GM19043 (cell line): Measurements from ENCODE around the gene TTC7B.

Source experiments
- ATAC-seq: cut with Tn5 transposase; IDR thresholded peaks from one replicate; pipeline ENCODE4 v1.9.1; 2021; ENCODE audit warnings: low read depth; ENCODE audit not compliant: unreplicated experiment

The TTC7B gene

DNA sequence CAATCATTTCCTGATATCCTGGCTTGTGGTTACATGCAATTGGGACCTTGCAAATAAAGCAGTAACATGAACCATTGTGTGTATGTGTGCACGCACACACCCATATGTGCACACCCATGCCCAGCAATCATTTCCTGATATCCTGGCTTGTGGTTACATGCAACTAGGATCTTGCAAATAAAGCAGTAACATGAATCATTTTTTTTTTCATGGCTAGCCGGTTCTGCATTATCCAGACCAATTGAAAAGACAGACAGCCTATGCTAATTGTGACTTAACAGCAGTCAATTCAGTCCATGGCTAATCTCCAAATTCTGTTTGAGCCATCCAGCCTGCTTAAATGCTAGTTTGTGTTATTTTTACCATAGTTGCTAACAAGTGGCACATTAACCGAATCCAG lies 134.3 kb downstream of the TTC7B start:
- no peak for ATAC-seq

DNA sequence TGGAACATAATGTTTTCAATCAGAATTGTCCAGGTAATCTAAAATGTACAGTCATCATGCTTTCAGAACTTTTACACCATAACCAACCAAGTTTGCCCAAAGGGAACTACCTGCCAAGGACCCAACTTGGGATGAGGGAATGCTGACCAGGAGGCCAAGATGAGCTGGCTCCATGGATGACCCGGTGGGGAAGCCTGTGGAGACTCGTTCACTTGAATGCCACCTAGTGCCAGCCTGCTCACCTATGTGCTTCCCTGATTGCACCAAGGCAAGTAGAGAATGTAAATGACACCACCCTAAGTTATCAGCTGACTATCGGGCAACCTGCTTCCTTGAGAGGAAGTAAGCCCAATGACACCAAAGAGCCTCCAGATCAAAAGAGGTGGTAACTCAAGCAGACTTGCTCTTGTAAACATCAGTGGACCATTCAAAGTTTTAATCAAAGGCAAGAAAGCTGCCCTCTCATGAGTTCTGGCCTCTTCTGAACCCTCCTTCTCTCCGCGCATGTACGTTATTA lies 137.3 kb downstream of the TTC7B start:
- no peak for ATAC-seq

DNA sequence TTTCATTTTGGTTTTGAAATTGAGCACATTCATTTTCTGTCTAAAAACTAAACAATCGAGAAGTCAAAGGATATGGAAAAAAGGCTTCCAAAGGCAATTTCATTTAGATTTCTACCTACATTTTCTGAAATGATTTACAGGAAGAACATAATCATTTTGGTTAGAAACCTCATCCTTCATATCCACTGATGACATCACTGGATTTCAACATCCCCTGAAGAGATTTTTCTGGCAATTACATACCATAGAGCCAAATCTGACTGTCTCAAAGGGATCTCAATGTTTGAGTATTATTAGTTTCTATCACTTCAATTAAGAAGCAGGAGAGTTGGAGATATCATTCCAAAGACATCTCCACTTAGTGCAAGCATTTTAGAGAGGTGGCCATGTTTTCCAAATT lies 137.8 kb downstream of the TTC7B start:
- no peak for ATAC-seq

DNA sequence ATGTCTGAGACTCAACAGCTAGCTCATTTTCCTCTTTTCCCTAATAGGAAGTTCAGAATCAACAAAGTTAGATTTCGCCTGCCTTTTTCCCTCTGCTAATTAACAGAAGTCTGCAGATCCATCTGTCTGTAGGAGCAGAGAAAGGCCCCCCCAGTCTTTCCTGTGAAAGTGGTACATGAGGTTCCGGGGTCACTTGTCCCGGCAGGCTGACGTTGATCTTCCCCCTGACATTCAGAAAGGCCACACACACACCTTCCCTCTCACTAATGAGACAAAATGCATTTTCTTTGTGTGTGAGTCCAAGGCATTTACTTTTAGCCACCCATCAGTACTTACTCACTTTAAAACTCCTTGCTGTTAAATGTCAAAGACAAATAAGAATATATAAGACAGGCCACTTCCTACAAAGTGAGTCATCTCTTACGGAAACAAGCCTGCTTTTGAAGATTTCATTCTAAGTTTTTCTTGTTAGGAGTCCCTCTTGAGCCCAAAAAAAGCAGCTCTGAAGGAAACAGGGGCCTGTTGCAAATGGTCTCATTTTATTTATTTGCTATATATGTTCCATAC lies 138.7 kb downstream of the TTC7B start:
- no peak for ATAC-seq

DNA sequence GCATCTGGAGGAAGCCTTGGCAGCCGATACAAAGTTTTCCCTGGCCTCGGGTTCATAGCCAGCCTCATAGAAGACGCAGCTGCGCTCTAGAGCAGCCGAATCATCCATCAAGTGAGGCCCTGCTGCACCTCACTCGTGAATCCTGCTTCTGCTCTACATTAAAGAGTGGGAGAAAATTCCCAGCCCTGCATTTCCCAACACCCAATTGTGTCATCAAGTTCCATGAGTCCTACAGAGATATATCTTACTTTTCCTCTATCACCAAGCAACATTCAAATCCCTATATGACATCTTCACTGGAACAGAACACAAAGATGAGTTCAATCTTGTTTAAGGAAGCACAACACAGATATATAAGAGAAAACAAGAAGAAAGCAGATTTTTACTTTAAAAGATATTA lies 139.3 kb downstream of the TTC7B start:
- ATAC-seq, result no peak

DNA sequence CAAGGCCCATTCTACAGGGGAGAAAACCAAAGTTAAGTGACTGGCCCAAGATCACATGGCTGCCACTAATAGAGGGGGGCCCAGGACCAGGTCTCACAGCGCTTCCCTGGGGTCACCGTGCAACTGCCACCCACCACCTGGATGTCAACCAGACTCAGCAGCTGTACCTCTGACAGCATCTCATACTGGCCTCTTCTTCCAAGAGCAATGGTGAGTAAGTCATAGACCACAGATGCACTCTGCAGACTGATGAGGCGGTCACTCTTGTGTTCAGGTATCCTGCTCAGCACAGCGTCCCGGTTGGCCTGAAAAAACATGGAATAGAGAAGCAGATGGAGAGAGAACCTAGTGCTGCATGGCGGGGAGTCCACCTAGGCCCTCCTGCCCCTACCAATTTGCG lies 139.9 kb downstream of the TTC7B start:
- no peak for ATAC-seq

DNA sequence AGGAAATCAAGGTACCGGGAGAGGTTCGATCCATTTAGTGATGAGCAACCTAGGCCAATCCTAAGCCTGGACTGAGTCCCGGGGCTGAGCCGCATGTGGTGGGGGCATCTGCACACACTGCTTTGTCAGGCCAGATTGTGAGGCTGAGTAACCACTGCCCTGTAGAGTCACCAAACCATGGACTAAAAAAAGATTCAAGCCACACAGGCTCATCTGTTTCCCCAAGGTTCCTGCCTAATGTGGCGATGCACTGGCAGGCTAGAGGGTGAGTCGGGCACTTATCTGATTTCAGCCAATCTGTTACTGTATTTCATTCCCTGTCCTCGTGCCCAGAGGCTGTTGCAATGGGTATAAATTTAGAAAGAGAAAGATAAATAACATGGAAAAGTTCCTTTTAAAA lies 140.8 kb downstream of the TTC7B start:
- ATAC-seq, result no peak

DNA sequence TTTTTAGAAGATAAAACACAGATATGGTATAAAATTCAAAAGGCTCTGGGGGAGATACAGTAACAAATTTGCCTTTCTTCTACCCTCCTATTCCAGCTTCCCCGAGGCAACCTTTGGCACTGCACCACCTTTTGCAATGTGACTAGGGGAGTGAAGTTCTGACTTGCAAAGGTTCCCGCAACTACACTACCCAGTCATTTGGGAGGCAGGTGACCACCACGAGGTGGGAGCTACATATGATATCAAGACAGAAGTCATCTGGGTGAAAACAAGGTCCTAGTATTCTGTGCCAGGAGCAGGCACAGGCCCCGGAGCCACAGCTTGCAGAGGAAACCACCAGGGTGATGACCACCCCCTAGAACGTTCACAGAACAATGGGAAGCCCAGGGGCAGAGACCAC lies 141.5 kb downstream of the TTC7B start:
- ATAC-seq, result no peak

DNA sequence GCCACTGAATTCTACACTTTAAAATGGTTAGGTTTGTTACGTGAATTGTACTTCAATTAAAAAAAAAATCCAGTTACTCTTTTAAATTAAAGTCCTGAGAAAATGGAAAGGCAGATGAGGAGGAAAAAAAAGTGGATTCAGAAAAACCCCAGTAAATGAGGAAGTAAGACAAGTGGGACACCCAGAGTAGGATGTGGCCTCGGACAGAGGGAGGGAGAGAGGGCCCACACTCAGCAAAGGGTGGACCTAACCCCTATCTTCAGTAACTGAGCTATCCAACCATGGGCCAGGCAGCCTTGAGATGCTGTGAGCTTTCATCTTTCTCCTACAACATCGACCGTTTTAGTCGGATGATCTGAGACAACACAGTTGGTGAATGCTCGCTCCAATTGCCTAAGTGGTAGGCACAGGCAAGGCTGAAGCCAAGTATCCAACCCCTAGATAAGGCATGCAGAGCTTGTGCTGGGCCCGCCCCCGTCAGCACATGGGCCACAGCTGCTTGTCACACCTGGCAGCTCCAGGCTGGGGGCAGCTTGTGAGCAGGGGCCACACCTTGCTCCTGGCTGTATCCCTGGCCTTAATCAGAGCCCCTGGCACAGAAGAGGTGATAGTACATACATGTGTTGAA lies 142.1 kb downstream of the TTC7B start:
- ATAC-seq, result no peak

DNA sequence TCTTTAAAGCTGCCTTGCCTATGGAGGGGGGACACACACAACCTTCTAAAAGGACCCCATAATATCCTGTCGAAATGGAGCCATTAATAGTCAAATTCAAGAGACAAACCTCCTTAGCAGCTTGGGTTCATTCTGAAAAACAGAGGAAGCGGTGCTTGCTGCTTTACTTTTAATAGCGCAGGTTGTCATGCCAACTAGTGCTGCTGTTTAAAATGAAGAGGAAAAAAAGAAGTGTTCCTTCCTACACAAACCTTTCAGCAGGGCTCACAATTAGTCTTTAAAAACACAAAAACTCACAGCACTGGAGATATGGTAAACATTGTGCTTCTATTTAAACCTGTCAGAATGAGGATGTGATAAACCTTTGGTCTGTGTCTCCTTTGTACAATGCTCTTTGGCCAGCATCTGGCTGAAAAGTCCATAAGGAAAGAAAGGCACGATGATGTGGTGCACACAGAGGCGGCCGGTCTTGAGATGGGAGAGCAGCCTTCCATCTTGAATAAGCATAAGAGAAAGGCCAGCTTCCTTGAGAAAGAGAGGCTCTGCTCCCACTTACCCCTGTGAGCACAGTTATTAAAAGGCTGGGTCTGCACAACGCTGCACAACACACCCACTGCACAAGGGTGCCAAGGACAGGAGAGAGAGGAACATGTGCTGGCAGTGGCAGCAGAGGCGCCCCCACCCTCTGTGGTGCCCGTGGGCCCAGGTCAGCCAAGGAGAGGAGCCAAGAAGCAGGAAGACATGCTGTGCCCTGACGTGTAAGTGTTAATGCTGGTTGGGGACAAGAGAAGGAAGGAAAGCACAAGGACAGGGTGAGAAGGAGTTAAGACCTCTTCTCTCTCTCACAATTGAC lies 144.6 kb downstream of the TTC7B start:
- ATAC-seq, result no peak

DNA sequence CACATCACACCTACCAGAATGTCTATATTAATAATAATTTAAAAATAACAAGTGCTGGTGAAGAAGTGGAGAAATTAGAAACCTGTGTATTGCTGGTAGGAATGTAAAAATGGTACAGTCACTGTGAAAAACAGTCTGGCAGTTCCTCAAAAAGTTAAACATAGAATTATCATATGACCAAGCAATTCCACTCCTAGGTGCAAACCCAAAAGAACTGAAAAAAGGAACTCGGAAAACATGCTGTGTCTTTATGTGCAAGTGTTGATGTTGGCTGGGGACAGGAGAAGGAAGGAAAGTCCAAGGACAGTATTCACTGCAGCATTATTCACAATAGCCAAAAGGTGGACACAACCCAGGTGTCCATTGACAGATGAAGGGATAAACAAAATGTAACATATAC lies 146.5 kb downstream of the TTC7B start:
- ATAC-seq, result no peak

DNA sequence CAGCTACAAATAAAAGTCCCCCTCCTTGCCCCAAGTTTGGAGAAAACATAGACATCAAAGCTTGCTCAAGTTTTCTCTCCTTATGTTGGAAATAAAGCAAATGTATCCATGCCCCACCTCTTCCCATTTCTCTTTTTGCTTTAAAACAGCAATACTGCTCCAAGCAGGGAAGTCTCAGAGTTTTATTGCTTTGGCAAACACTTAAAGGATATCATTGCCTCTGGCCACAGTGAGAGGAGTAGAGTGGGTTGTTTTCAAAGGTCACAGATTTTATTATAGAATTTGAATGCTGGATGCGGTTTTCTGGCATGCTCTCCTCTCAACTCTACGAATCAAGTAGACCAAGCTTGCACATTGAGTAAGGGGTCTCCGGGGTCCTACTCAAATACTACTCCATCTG lies 149.7 kb downstream of the TTC7B start:
- no peak for ATAC-seq

DNA sequence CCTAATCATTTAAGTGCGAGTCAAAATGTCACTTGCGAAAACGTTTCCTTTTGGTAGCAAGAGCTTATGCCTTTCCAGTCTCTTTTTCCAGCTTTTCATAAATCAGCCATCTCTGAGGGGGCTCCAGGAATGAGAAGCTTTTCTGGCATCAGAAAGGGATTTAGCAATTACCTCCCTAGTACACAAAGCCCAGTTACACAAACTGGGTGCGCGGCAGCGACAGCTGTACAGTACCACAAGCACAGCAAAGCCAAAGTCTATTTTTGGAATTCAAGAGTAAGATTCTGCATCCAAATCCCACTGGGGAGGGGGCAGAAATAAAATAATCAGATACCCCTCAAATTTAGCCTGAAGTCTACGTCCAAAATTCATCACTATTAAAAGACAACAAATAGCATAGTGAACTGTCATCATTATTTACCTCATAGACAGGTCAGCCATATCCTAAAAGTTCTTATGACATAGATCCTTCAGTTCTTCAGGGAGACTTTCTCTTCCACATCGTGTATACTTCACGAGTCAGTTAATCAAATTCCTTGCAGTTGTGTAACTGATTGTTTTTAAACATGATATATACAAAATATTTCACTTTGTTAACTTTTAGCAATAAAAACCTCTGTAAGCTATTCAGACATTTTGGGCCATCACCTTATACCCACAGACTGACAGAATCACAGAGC lies 150.8 kb downstream of the TTC7B start:
- no peak for ATAC-seq

DNA sequence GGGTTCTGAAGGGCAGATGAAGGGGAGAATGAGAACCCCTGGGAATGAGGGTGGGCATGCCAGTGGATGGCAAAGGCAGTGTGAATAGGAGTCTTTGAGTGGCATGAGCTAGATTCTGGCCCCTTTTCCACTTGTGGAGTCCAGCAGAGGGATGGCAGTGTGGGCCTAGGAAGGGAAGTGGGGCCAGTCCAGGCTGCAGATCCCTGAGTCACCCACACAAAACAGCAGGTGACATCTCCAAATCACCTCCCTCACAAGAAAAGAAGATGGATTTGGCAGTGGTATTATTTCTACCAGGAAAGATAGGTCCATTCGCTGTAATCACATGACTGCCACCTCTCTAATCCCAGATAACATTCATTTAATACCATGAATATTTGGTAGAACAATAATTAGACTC lies 151.3 kb downstream of the TTC7B start:
- ATAC-seq, result no peak

DNA sequence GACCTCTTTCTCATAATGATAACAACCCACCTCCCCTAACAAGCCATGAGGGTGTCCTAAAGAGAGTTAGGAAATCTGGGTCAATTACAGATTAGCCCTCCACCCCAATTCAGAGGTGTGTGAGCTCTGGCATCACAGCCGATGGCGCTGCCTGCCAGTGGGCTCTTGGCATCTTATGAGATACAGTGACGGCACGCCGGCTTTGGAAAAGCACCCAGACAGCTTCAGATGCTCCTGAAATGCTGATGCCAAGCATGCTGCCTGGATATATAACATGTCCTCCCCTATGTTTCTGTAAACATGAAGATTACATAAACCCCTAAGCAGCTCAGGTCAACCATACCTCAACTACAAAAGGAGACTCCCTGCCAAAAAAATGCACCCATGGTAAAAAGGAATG lies 152.6 kb downstream of the TTC7B start:
- ATAC-seq, result no peak

DNA sequence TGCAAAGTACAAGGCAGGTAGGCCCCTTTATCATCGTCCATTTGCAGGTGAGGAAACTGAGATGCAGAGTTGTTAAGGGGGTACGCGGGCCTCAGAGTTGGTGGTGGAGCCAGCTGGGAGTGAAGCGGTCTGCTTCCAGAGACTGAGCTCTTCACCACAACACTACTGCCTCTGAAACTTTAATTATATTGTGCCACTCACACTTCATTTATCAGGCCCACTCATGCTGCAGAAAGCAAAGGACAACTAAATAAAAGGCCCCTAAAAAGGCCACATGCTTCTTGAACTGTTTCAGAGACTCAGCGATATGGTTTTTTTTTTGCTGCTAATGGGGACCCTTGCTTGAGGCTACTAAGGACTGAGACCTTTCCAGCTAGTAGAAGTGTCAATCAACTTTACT lies 153.1 kb downstream of the TTC7B start:
- ATAC-seq, result no peak

DNA sequence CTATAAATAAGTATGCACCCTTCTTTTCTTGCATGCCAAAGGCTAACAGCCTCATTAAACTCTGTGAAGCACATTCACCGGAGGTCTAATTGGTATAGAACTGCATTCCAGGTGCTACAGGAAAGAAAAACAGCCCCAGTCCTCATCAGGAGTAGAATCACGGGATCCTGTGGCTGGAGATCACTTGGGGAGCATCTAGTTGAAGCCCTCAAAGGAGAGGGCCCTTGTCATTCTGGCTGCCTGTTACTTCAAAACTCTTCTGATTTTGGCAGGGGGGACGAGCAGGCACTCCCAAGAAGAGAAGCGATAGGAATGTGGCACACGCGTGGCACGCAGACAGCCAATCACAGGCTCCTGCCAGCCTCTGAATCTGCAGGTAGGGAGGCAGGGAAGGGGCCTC lies 154.4 kb downstream of the TTC7B start:
- ATAC-seq, result no peak

DNA sequence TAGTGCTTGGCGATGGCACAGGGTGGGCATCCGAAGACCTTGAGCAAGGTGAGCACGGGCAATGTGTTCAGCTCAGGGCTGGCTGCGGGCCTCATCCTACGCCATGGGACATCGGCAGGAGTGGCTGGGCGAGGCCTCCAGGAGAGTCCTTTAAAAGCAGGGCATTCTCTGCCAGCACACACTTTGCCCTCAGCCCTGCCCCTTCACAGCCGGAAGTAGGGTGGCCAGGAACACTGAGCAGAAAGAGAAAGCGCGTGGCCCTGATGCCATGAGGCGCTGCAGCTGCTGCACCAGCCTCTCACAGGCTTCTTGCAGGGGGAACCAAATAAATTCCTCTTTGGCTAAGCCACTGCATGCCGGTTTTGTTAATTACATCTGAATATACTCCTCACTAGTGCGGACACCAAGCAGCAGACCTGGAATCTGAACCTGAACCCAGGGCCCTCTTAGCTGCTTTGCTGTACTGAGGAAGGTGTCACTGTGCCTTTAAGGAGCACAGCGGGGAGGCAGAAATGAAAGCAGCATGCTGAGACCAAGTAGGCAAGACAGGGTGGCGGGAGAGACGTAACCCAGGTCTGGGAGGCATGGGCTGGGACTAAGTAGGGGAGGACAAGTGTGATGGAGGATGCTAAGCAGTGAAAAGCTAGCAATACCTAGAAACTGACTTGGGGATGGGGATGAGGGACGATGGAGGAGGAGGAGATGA lies 155.2 kb downstream of the TTC7B start:
- no peak for ATAC-seq

DNA sequence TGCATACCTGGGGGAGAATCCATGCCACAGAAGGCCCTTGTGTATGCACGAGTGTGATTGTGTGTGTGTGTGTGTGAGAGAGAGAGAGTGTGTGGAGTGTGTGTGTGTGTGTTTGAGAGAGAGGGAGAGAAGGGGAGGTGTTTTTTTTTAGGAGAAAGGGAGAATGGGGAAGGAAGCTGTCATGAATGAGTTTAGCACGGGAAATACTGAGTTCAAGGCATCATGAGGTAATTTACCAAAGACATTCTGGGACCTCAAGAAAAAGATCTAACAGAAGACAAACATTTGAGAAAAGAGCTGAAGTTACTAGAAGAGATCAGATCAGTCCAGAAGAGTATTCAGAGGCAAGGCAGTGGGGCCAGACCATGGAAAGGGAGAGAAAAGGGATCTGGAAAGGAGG lies 157.1 kb downstream of the TTC7B start:
- no peak for ATAC-seq

DNA sequence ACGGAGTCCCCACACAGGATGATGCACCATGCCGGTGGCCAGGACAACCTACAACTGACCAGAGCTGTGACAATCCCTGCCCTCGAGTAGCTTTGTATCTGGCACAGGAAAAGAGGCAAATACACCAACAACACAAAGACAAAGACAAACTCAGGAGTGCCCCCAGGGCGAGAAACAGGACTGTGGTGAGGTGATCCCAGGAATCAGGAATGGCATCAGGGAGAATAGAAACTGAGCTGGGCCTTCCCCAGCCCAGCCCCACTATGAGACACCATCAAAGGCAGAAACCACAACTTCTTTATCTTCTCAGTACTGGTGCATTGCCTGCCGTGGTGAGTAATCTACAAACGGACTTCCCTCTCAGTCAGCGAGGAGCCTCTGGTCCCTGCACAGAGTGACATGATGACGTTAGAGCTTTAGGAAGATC lies 157.7 kb downstream of the TTC7B start:
- ATAC-seq, result no peak

DNA sequence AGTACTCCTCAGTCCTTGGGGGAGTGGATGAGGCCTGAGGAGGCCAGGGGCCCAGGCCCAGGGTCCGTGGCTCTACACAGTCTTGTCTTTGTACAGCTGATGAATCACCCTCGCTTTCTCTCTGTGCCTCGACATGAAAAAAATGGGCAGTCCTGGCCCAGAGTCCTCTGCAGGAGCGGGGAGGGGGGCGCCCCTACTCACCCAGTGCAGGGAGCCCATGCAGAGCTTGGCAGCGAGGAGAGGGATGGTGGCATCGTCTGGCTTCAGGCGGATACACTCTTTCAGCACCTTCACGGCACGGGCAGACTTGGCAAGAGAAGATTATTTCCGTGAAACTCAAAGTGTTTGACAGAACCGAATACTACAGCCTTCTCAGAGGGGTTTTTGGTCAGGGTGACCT lies 159.3 kb downstream of the TTC7B start:
- ATAC-seq, result no peak
